Jurkat, Clone E6-1 (cell line): ENCODE data around the gene ADH1A. TPM values are rescaled to one million over a fixed set of nuclear protein-coding genes. Genes with fewer than 3 reads are reported as not detected.
"Not testable (repeated sequence)": the region's sequence is repeated elsewhere in the genome, so short reads cannot be mapped to it uniquely, and the experiment has no call there.

Experiments
- DNase-seq: peaks from one replicate; pipeline ENCODE4 v3.0.0-alpha.2; 2011; ENCODE audit warnings: low read depth, low spot score
- H3K4me3 ChIP-seq: 2 replicates; pipeline ENCODE4 v1.5.1; 2011; ENCODE audit warnings: mild to moderate bottlenecking, low read length, control low read depth, moderate library complexity
- polyA plus RNA-seq: library from polyadenylated mRNA; unstranded; fragments of >200 nt; gene quantifications from one replicate; pipeline ENCODE4 v1.2.1, GENCODE V29; 2012; ENCODE audit warnings: missing spikeins; ENCODE audit not compliant: insufficient read length, insufficient read depth

The ADH1A gene
- not detected for polyA plus RNA-seq

- no peak for DNase-seq
- no peak within 1 kb of the TSS for H3K4me3 ChIP-seq
Measured at GRCh38 chr4:99290848-99291786, at the start of gene ADH1A. Gene ADH1A, minus strand, starts transcription at chr4:99290985. Its CDS starts 71 bp downstream, at chr4:99290914.

- no peak for DNase-seq
Measured at GRCh38 chr4:99339172-99339571, 48.4 kb upstream of the ADH1A start.

GRCh38 chr4:99336553-99336952, 45.8 kb upstream of the ADH1A start:
- H3K4me3 ChIP-seq = no peak overlapping the region
- DNase-seq = no peak

More at GRCh38 chr4:99339172-99339571, 48.4 kb upstream of the ADH1A start:
- no peak overlapping the region for H3K4me3 ChIP-seq

- DNase-seq = no peak
- no peak overlapping the region for H3K4me3 ChIP-seq
Measured at GRCh38 chr4:99334880-99335279, 44.1 kb upstream of the ADH1A start.

GRCh38 chr4:99330648-99331047, 39.9 kb upstream of the ADH1A start:
- no peak overlapping the region for H3K4me3 ChIP-seq
- no peak for DNase-seq

- DNase-seq = no peak
Measured at GRCh38 chr4:99329876-99330275, 39.1 kb upstream of the ADH1A start.

GRCh38 chr4:99324979-99325378, 34.2 kb upstream of the ADH1A start:
- no peak overlapping the region for H3K4me3 ChIP-seq
- DNase-seq = no peak

More at GRCh38 chr4:99329876-99330275, 39.1 kb upstream of the ADH1A start:
- H3K4me3 ChIP-seq = no peak overlapping the region

- no peak for DNase-seq
- no peak overlapping the region for H3K4me3 ChIP-seq
Measured at GRCh38 chr4:99324361-99324760, 33.6 kb upstream of the ADH1A start.

- no peak for DNase-seq
- H3K4me3 ChIP-seq = no peak overlapping the region
Measured at GRCh38 chr4:99323756-99324155, 33.0 kb upstream of the ADH1A start.

- no peak within 1 kb of the TSS for H3K4me3 ChIP-seq
- DNase-seq = no peak
Measured at GRCh38 chr4:99321241-99322191, 30.7 kb upstream of the ADH1A start, which contains the start of gene ADH1B. Gene ADH1B, minus strand, starts transcription at chr4:99321401. Its CDS starts 70 bp downstream, at chr4:99321331.

- H3K4me3 ChIP-seq, DNase-seq: not testable (repeated sequence)
Measured at GRCh38 chr4:99317811-99318210, 27.0 kb upstream of the ADH1A start.

GRCh38 chr4:99317354-99317753, 26.6 kb upstream of the ADH1A start:
- no peak for DNase-seq
- no peak overlapping the region for H3K4me3 ChIP-seq

- H3K4me3 ChIP-seq = no peak overlapping the region
- DNase-seq = no peak
Measured at GRCh38 chr4:99315839-99316238, 25.1 kb upstream of the ADH1A start.

- no peak for DNase-seq
- no peak overlapping the region for H3K4me3 ChIP-seq
Measured at GRCh38 chr4:99314211-99314610, 23.4 kb upstream of the ADH1A start.

- H3K4me3 ChIP-seq = no peak overlapping the region
- no peak for DNase-seq
Measured at GRCh38 chr4:99310389-99310788, 19.6 kb upstream of the ADH1A start.

GRCh38 chr4:99305638-99306400, 15.0 kb upstream of the ADH1A start:
- H3K4me3 ChIP-seq = no peak overlapping the region
- DNase-seq = no peak

- H3K4me3 ChIP-seq = no peak overlapping the region
- no peak for DNase-seq
Measured at GRCh38 chr4:99301376-99302164, 10.8 kb upstream of the ADH1A start.

GRCh38 chr4:99300934-99301333, 10.1 kb upstream of the ADH1A start:
- no peak for DNase-seq
- H3K4me3 ChIP-seq = no peak overlapping the region
